Fibroblast of lung (primary cell): ENCODE data around the gene MRPS15.

ENCODE experiments used
- EZH2 ChIP-seq: IDR thresholded peaks from 2 replicates; pipeline ENCODE4 v1.5.1; 2012; ENCODE audit warnings: low read length, control low read depth, mild to moderate bottlenecking; ENCODE audit errors: missing control alignments
- TF ChIP-seq, protein P1 (sequence below), 2 donors: IDR thresholded peaks in 1 of 2; conservative IDR thresholded peaks in 1 of 2; 1 replicate in 1 of 2; 2 replicates in 1 of 2; pipeline ENCODE4 v1.5.1; 2011 to 2012; ENCODE audit warnings: low read length in 2 of 2, control low read depth in 1 of 2, inconsistent platforms in 1 of 2, low read depth in 1 of 2, mild to moderate bottlenecking in 1 of 2

DNA sequence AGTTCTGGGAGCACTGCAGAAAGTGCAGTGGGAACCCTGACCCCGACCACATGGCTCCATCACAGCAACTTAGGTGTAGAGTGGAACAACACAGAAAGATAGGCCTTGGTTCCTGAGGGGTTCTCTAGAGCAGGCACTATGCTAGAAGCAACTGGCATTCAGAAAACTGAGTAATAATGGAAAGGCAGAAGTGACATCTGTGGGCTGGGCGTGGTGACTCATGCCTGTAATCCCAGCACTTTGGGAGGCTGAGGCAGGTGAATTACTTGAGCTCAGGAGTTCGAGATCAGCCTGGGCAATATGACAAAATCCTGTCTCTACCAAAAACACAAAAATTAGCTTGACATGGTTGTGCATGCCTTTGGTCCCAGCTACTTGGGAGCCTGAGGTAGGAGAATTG lies 5.3 kb downstream of the MRPS15 start:
- TF ChIP-seq, protein P1, sequence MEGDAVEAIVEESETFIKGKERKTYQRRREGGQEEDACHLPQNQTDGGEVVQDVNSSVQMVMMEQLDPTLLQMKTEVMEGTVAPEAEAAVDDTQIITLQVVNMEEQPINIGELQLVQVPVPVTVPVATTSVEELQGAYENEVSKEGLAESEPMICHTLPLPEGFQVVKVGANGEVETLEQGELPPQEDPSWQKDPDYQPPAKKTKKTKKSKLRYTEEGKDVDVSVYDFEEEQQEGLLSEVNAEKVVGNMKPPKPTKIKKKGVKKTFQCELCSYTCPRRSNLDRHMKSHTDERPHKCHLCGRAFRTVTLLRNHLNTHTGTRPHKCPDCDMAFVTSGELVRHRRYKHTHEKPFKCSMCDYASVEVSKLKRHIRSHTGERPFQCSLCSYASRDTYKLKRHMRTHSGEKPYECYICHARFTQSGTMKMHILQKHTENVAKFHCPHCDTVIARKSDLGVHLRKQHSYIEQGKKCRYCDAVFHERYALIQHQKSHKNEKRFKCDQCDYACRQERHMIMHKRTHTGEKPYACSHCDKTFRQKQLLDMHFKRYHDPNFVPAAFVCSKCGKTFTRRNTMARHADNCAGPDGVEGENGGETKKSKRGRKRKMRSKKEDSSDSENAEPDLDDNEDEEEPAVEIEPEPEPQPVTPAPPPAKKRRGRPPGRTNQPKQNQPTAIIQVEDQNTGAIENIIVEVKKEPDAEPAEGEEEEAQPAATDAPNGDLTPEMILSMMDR (conservative IDR thresholded peaks at IDR 0.05 in 1 of 2, IDR thresholded peaks at IDR 0.05 in 1 of 2; ENCODE audit: low read depth in 1 of 2, low read length in 2 of 2) = no peak
- TF ChIP-seq EZH2 = no peak
